OCI-LY3 (cell line): ENCODE measurements around the gene DDX41.

Experiments
- CTCF ChIP-seq: fragments of 200-600, 300-600 bp; sonication (generic); IDR thresholded peaks from 2 replicates; pipeline ENCODE4 v1.5.1; 2014; ENCODE audit warnings: antibody characterized with exemption, low read length, low read depth
- EZH2phosphoT487 ChIP-seq: fragments of 200-600 bp; shearing (Covaris generic); IDR thresholded peaks from 2 replicates; pipeline ENCODE4 v1.6.1; 2018; ENCODE audit warnings: antibody characterized with exemption, mixed run types, low read depth

- TF ChIP-seq CTCF (no peak), EZH2phosphoT487 (no peak)
Observed at GRCh38 chr5:177557041-177557647, 40.4 kb upstream of the DDX41 start.
